Measurements from ENCODE around the gene ING2. TPM values are rescaled to one million over a fixed set of nuclear protein-coding genes. Genes with fewer than 3 reads are reported as not detected.

ING2 gene
- total and polyA plus RNA-seq, 10 of the 15 experiments (the other 5 are each of a cell fraction or from before 2014, with no cell fraction given), result 3.3 to 16.1 (median 10.9) TPM

- Histone ChIP-seq H3K9ac (ENCODE audit: control insufficient read depth, insufficient read depth, low read length) (no peak overlapping the region), H2AFZ (ENCODE audit: control insufficient read depth, low read depth, low read length) (no peak overlapping the region), H3K4me1 (ENCODE audit: control insufficient read depth, insufficient read depth, low read length) (no peaks in the 10 kb centered on the region), H3K27me3 (replicated peaks in 1 of 2; ENCODE audit: control insufficient read depth in 2 of 2, insufficient read depth in 2 of 2, low read length in 1 of 2) (no peaks in the 10 kb centered on the region; a peak in 1 of 4 replicates), H3K4me3 (no peak overlapping the region), H3K79me2 (ENCODE audit: control insufficient read depth, insufficient read depth, low read length) (no peaks in the 10 kb centered on the region), H3K36me3 (ENCODE audit: control insufficient read depth in 2 of 2, insufficient read depth in 2 of 2, low read length in 1 of 2) (no peaks in the 10 kb centered on the region), H3K9me3 (replicated peaks; ENCODE audit: control insufficient read depth, insufficient read depth, low read length) (no peaks in the 10 kb centered on the region; the same call in 2 of the 3 replicates), H3K27ac (ENCODE audit: control insufficient read depth, insufficient read depth) (no peak overlapping the region), H3K4me2 (ENCODE audit: control insufficient read depth, insufficient read depth) (no peak overlapping the region), H4K20me1 (ENCODE audit: control insufficient read depth, insufficient read depth) (no peaks in the 10 kb centered on the region)
- no TSS peak for BruUV-seq (replicated peaks)
- TF ChIP-seq NKRF (conservative IDR thresholded peaks at IDR 0.05), result no peak
- TF ChIP-seq BMI1 (IDR thresholded peaks at IDR 0.05; ENCODE audit: borderline replicate concordance), result no peak
- no peak for TF ChIP-seq ZNF622 (IDR thresholded peaks at IDR 0.05)
- no peak for TF ChIP-seq FOS (IDR thresholded peaks at IDR 0.05; ENCODE audit: borderline replicate concordance, extremely low read depth, insufficient read length)
- TF ChIP-seq CHD4 (IDR thresholded peaks at IDR 0.05), result no peak
- no peak for TF ChIP-seq YBX1 (IDR thresholded peaks at IDR 0.05)
- no peak for TF ChIP-seq EZH2 (IDR thresholded peaks at IDR 0.05; ENCODE audit: borderline replicate concordance, control insufficient read depth, low read depth, low read length)
- no peak for TF ChIP-seq RELB (IDR thresholded peaks at IDR 0.05; ENCODE audit: low read depth)
- TF ChIP-seq PML (IDR thresholded peaks at IDR 0.05; ENCODE audit: low read length), result no peak
- TF ChIP-seq BRCA1 (IDR thresholded peaks at IDR 0.05; ENCODE audit: low read depth, low read length), result no peak
- no peak for TF ChIP-seq ZNF207 (IDR thresholded peaks at IDR 0.05; ENCODE audit: borderline replicate concordance)
- TF ChIP-seq KLF5 (IDR thresholded peaks at IDR 0.05; ENCODE audit: partially characterized antibody), result no peak
- no peak for TF ChIP-seq HDGF (IDR thresholded peaks at IDR 0.05)
- TF ChIP-seq CBFB (IDR thresholded peaks at IDR 0.05; ENCODE audit: low read depth), result no peak
- TF ChIP-seq ZBTB4 (CRISPR knock-in tag; IDR thresholded peaks at IDR 0.05), result no peak
- no peak for TF ChIP-seq RBBP5 (conservative IDR thresholded peaks at IDR 0.05)
- no peak for TF ChIP-seq HDAC2 (IDR thresholded peaks at IDR 0.05)
- no peak for TF ChIP-seq SKIL (IDR thresholded peaks at IDR 0.05; ENCODE audit: low read depth, poor library complexity, severe bottlenecking)
- TF ChIP-seq POLR2AphosphoS5 (IDR thresholded peaks at IDR 0.05; ENCODE audit: low read length), result no peak
- intact Hi-C loops (cut with micrococcal nuclease; ENCODE audit: unreplicated experiment) (no loop called here), in situ Hi-C loops (cut with MboI) (no loop called here)
- ChIA-PET POLR2A (no interaction called here), RAD21 (ENCODE audit: unreplicated experiment) (no interaction called here), CTCF (no interaction called here), SMC1A (ENCODE audit: uncharacterized antibody, unreplicated experiment) (no interaction called here)
- ATAC-seq (no peak), DNase-seq (ENCODE audit: low read depth, low spot score) (no peak), FAIRE-seq (no peak)
- WGBS (ENCODE audit: insufficient coverage, insufficient replicate concordance, low lambda C conversion rate, missing lambda C conversion rate), result 2% methylated on average over 3 of the region's 3 CpGs
Measured at GRCh38 chr4:183556947-183557346, 52.1 kb downstream of the ING2 start.
